ENCODE results near the gene SORBS2.

The SORBS2 gene

GRCh38 chr4:185778307-185778706 is 33.7 kb downstream of the SORBS2 start:
- H3K36me3 ChIP-seq (replicated peaks; ENCODE audit: low read depth, low read length), result no peaks in the 10 kb centered on the region
- H3K9me3 ChIP-seq (ENCODE audit: insufficient read depth, low read length), result no peaks in the 10 kb centered on the region
- no peak overlapping the region for H2AFZ ChIP-seq (ENCODE audit: low read depth, low read length)
- no peak overlapping the region for H3K9ac ChIP-seq (ENCODE audit: low read length)
- no peaks in the 10 kb centered on the region for H4K20me1 ChIP-seq (ENCODE audit: insufficient read depth, low read length)
- no peaks in the 10 kb centered on the region for H3K27me3 ChIP-seq (ENCODE audit: low read depth, low read length)
- TF ChIP-seq EZH2phosphoT487 (IDR thresholded peaks at IDR 0.05; ENCODE audit: low read depth) (no peak), CTCF (IDR thresholded peaks at IDR 0.05; ENCODE audit: low read depth, low read length) (no peak)
- no peak overlapping the region for H3K4me2 ChIP-seq (ENCODE audit: low read length)
- H3K4me3 ChIP-seq (ENCODE audit: low read length), result no peak overlapping the region
- no peaks in the 10 kb centered on the region for H3K4me1 ChIP-seq (ENCODE audit: low read length)
- H3K27ac ChIP-seq (ENCODE audit: low read length), result no peak overlapping the region
- H3K79me2 ChIP-seq (ENCODE audit: low read length), result no peaks in the 10 kb centered on the region

- no peaks in the 10 kb centered on the region for H3K36me3 ChIP-seq (replicated peaks; ENCODE audit: low read depth, low read length)
- no peaks in the 10 kb centered on the region for H3K9me3 ChIP-seq (ENCODE audit: insufficient read depth, low read length)
- H3K4me3 ChIP-seq (ENCODE audit: low read length), result no peak overlapping the region
- no peaks in the 10 kb centered on the region for H3K79me2 ChIP-seq (ENCODE audit: low read length)
- H3K27me3 ChIP-seq (ENCODE audit: low read depth, low read length), result no peaks in the 10 kb centered on the region
- H3K9ac ChIP-seq (ENCODE audit: low read length), result no peak overlapping the region
- no peaks in the 10 kb centered on the region for H3K4me1 ChIP-seq (ENCODE audit: low read length)
- TF ChIP-seq EZH2phosphoT487 (IDR thresholded peaks at IDR 0.05; ENCODE audit: low read depth), result no peak
- no peak for TF ChIP-seq CTCF (IDR thresholded peaks at IDR 0.05; ENCODE audit: low read depth, low read length)
- no peak overlapping the region for H3K4me2 ChIP-seq (ENCODE audit: low read length)
- H4K20me1 ChIP-seq (ENCODE audit: insufficient read depth, low read length), result no peaks in the 10 kb centered on the region
- no peak overlapping the region for H3K27ac ChIP-seq (ENCODE audit: low read length)
- H2AFZ ChIP-seq (ENCODE audit: low read depth, low read length), result no peak overlapping the region
Observed at GRCh38 chr4:185775792-185776555, 36.0 kb downstream of the SORBS2 start.

- no peak overlapping the region for H3K4me3 ChIP-seq (ENCODE audit: low read length)
- H3K36me3 ChIP-seq (replicated peaks; ENCODE audit: low read depth, low read length), result no peaks in the 10 kb centered on the region
- H3K4me2 ChIP-seq (ENCODE audit: low read length), result no peak overlapping the region
- H2AFZ ChIP-seq (ENCODE audit: low read depth, low read length), result no peak overlapping the region
- no peak overlapping the region for H3K27ac ChIP-seq (ENCODE audit: low read length)
- no peaks in the 10 kb centered on the region for H3K27me3 ChIP-seq (ENCODE audit: low read depth, low read length)
- no peaks in the 10 kb centered on the region for H3K9me3 ChIP-seq (ENCODE audit: insufficient read depth, low read length)
- H3K79me2 ChIP-seq (ENCODE audit: low read length), result no peaks in the 10 kb centered on the region
- H4K20me1 ChIP-seq (ENCODE audit: insufficient read depth, low read length), result no peaks in the 10 kb centered on the region
- no peak overlapping the region for H3K9ac ChIP-seq (ENCODE audit: low read length)
- H3K4me1 ChIP-seq (ENCODE audit: low read length), result no peaks in the 10 kb centered on the region
- TF ChIP-seq EZH2phosphoT487 (IDR thresholded peaks at IDR 0.05; ENCODE audit: low read depth), result no peak
- no peak for TF ChIP-seq CTCF (IDR thresholded peaks at IDR 0.05; ENCODE audit: low read depth, low read length)
Observed at GRCh38 chr4:185774845-185775680, 36.9 kb downstream of the SORBS2 start.

GRCh38 chr4:185774131-185774653 is 37.8 kb downstream of the SORBS2 start:
- Histone ChIP-seq H4K20me1 (ENCODE audit: insufficient read depth, low read length) (no peaks in the 10 kb centered on the region), H3K9ac (ENCODE audit: low read length) (no peak overlapping the region), H2AFZ (ENCODE audit: low read depth, low read length) (no peak overlapping the region), H3K4me2 (ENCODE audit: low read length) (no peak overlapping the region), H3K9me3 (ENCODE audit: insufficient read depth, low read length) (no peaks in the 10 kb centered on the region), H3K4me1 (ENCODE audit: low read length) (no peaks in the 10 kb centered on the region), H3K4me3 (ENCODE audit: low read length) (no peak overlapping the region), H3K27me3 (ENCODE audit: low read depth, low read length) (no peaks in the 10 kb centered on the region), H3K79me2 (ENCODE audit: low read length) (no peaks in the 10 kb centered on the region), H3K36me3 (replicated peaks; ENCODE audit: low read depth, low read length) (no peaks in the 10 kb centered on the region), H3K27ac (ENCODE audit: low read length) (no peak overlapping the region)
- TF ChIP-seq CTCF (IDR thresholded peaks at IDR 0.05; ENCODE audit: low read depth, low read length) (no peak), EZH2phosphoT487 (IDR thresholded peaks at IDR 0.05; ENCODE audit: low read depth) (no peak)
